Activated CD8-positive, alpha-beta memory T cell treated with anti-CD3 and anti-CD28 coated beads, Interleukin-2, amount 10 ng/mL, durations not matched to agents 7 days and 5 days (primary cell): ENCODE measurements around the gene CA10. TPM values are rescaled to one million over a fixed set of nuclear protein-coding genes. Genes with fewer than 3 reads are reported as not detected.

Experiments
- ATAC-seq: fragments of 150-1000 bp; cut with Tn5 transposase; one replicate; pipeline ENCODE4 v1.10.0; 2021; ENCODE audit warnings: moderate library complexity
- CTCF ChIA-PET: fragments of 350-600 bp; sonication (Branson Sonifier 250); formaldehyde crosslinking; loops from one replicate; lab custom pipeline; 2021; ENCODE audit warnings: antibody characterized with exemption; lab: Charles Lee
- DNase-seq: peaks from one replicate; pipeline ENCODE4 v3.0.0-alpha.2; 2020
- H3K27ac Mint-ChIP-seq: one replicate; pipeline ENCODE4 v1.8.0; 2021; ENCODE audit warnings: mild to moderate bottlenecking, mixed read lengths
- H3K27me3 Mint-ChIP-seq: one replicate; pipeline ENCODE4 v1.8.0; 2021; ENCODE audit warnings: mixed read lengths
- H3K36me3 Mint-ChIP-seq: one replicate; pipeline ENCODE4 v1.8.0; 2021; ENCODE audit warnings: mild to moderate bottlenecking, mixed read lengths
- H3K4me1 Mint-ChIP-seq: one replicate; pipeline ENCODE4 v1.8.0; 2021; ENCODE audit warnings: mixed read lengths
- H3K4me3 Mint-ChIP-seq: one replicate; pipeline ENCODE4 v1.8.0; 2021; ENCODE audit warnings: mild to moderate bottlenecking, moderate library complexity, mixed read lengths
- H3K9me3 Mint-ChIP-seq: one replicate; pipeline ENCODE4 v1.8.0; 2022; ENCODE audit warnings: low read depth, mixed read lengths
- total RNA-seq, 2 experiments: library from RNA; stranded (reverse); gene quantifications; one replicate each; pipeline ENCODE4 v1.2.3, GENCODE V29; 2021

Gene CA10
- total RNA-seq, 2 experiments from 2014 or later: 0.09 to 0.30 TPM

DNA sequence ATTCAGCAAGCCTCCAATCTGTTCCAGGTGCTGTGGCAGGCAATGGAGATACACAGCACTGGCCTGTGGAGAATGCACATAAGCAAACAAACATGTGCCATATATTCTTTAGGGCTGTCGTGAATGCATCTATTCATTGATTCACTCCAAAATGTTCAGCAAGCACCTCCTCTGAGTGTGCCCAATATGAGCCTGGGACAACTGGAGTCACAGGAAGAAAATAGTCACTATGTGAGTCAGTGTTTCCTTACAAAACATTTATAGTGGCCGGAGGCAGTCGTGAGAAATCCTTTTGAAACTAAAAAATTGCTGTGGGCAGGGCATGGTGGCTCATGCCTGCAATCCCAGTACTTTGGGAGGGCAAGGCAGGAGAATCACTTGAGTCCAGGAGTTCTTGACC is 310.1 kb downstream of the CA10 start:
- no peak overlapping the region for H3K4me3 Mint-ChIP-seq
- ATAC-seq (no peak), DNase-seq (no peak)
- no peaks in the 10 kb centered on the region for H3K27me3 Mint-ChIP-seq
- H3K4me1 Mint-ChIP-seq: no peaks in the 10 kb centered on the region
- no peak overlapping the region for H3K27ac Mint-ChIP-seq
- CTCF ChIA-PET: no interaction called here
- H3K36me3 Mint-ChIP-seq: no peaks in the 10 kb centered on the region
- no peaks in the 10 kb centered on the region for H3K9me3 Mint-ChIP-seq

DNA sequence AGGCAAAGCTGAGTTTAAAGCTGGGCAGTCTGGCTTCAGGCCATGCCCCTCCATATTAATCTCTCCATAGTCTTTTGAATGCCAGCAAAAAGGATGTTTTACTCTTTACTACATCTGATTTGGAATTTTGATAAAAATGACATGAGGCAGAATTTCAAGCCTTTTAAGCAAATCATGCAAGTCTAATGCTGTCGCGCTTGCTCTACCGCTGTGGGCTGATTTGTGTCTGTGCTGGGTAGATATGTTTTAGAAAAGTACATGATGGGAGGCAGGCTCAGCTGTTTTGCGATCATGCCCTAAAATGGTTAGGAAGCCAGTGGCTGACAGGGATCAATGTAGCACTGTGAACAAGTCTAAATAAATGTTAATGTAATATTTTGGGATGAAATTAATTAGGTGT is 311.9 kb downstream of the CA10 start:
- ATAC-seq: no peak
- no peaks in the 10 kb centered on the region for H3K9me3 Mint-ChIP-seq
- no peaks in the 10 kb centered on the region for H3K4me1 Mint-ChIP-seq
- H3K36me3 Mint-ChIP-seq: no peaks in the 10 kb centered on the region
- no peaks in the 10 kb centered on the region for H3K27me3 Mint-ChIP-seq
- H3K4me3 Mint-ChIP-seq: no peak overlapping the region
- no peak overlapping the region for H3K27ac Mint-ChIP-seq
- CTCF ChIA-PET: no interaction called here
- DNase-seq: no peak

DNA sequence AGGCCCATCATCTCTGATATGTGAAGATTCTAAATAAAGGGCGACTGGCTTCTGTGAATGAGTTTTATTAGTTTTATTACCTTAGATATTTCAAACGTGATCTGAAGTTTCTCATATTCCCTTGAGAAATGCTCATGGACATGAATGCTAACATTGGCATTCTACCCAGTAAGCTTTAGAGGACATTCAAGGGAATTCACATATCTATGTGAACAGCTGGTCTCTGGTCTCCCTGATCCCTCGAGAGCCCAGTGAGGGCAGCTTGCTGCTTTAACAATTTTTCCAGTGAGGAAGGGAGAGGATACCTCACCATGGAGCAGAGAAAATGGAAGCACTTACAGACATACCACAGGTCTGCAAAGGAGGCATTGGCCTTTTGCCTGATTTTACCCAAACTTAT is 312.7 kb downstream of the CA10 start:
- Mint-ChIP-seq H3K27me3 (no peaks in the 10 kb centered on the region), H3K9me3 (no peaks in the 10 kb centered on the region), H3K4me3 (no peak overlapping the region), H3K36me3 (no peaks in the 10 kb centered on the region), H3K27ac (no peak overlapping the region), H3K4me1 (no peaks in the 10 kb centered on the region)
- CTCF ChIA-PET: no interaction called here
- no peak for DNase-seq
- no peak for ATAC-seq

GRCh38 chr17:51842763-51843162 is 315.8 kb downstream of the CA10 start:
- no peak for ATAC-seq
- Mint-ChIP-seq H3K27me3 (no peaks in the 10 kb centered on the region), H3K9me3 (no peaks in the 10 kb centered on the region), H3K4me1 (no peaks in the 10 kb centered on the region), H3K27ac (no peak overlapping the region), H3K36me3 (no peaks in the 10 kb centered on the region), H3K4me3 (no peak overlapping the region)
- CTCF ChIA-PET: no interaction called here
- DNase-seq: no peak

DNA sequence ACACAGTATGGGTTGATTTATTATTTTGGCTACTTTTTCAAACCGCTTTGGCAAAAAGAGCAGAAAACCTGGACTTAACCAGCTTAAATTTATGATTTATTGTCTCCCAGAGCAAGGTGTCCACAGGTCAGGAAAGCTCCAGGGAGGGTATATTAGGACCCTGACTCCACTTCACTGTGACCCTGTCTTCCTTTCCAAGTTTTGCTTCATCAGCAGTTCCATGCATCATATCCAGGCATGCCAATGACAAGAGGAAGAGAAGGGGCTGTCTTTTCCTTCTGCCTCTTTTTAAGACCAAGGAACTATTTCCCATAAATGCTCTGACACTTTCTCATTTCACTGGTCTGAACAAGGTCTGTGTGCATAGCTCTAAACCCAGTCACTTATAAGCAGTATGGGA is 316.8 kb downstream of the CA10 start:
- H3K4me1 Mint-ChIP-seq: no peaks in the 10 kb centered on the region
- H3K36me3 Mint-ChIP-seq: no peaks in the 10 kb centered on the region
- ATAC-seq (no peak), DNase-seq (no peak)
- no peaks in the 10 kb centered on the region for H3K27me3 Mint-ChIP-seq
- CTCF ChIA-PET: no interaction called here
- H3K9me3 Mint-ChIP-seq: no peaks in the 10 kb centered on the region
- no peak overlapping the region for H3K27ac Mint-ChIP-seq
- no peak overlapping the region for H3K4me3 Mint-ChIP-seq

- CTCF ChIA-PET: no interaction called here
- Mint-ChIP-seq H3K27me3 (no peaks in the 10 kb centered on the region), H3K9me3 (no peaks in the 10 kb centered on the region)
Measured at GRCh38 chr17:51840688-51841087, 317.8 kb downstream of the CA10 start.

DNA sequence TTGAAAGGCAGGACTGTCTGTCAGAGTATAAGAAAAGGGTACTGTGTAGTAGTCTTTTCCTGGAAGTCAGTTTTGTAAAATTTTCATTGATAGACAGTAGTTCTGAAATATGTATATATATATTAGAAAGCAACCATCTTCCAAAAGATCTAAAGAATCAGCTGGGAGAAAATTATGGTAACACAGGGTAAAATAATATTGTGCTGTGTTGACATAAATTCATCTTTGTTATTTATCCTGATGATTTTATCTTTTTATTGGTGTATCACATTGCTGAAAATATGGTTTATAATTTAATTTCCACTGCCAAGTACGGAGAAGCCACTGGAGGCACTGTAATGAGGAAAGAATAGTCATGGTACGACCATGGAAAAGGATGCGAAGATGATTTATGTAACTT is 324.9 kb downstream of the CA10 start:
- DNase-seq: no peak
- Mint-ChIP-seq H3K36me3 (no peaks in the 10 kb centered on the region), H3K4me1 (no peaks in the 10 kb centered on the region), H3K4me3 (no peak overlapping the region), H3K9me3 (no peaks in the 10 kb centered on the region), H3K27me3 (no peaks in the 10 kb centered on the region), H3K27ac (no peak overlapping the region)
- CTCF ChIA-PET: interaction anchor here (1.0 kb wide), 1 partner anchor 69 kb away, joined by 3 read pairs; no protein-coding TSS in a partner anchor
- ATAC-seq: no peak

More at GRCh38 chr17:51840688-51841087, 317.8 kb downstream of the CA10 start:
- DNase-seq: no peak
- H3K36me3 Mint-ChIP-seq: no peaks in the 10 kb centered on the region
- H3K27ac Mint-ChIP-seq: no peak overlapping the region
- no peak for ATAC-seq
- H3K4me1 Mint-ChIP-seq: no peaks in the 10 kb centered on the region
- H3K4me3 Mint-ChIP-seq: no peak overlapping the region

DNA sequence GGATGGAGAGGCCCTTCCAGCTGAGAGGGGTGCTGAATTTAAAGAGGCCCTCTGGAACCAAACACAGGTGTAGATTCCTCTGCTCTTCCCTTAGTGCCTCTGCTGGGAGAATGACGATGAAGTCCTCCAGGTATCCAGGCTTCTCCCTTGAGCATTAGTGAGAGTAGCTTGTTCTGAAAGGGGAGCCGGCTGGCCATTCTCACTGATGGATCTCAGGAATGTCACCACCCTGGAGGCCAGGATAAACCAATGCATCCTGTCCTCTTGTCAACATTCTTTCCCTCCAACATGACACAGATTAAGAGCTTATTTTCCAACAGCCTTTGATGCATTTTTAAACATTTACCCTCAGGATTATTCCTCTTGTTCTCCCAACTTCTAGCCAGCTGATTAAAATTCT is 325.5 kb downstream of the CA10 start:
- Mint-ChIP-seq H3K4me3 (no peak overlapping the region), H3K4me1 (no peaks in the 10 kb centered on the region), H3K36me3 (no peaks in the 10 kb centered on the region), H3K27ac (no peak overlapping the region), H3K27me3 (no peaks in the 10 kb centered on the region), H3K9me3 (no peaks in the 10 kb centered on the region)
- ATAC-seq (no peak), DNase-seq (no peak)
- CTCF ChIA-PET: interaction anchor here (1.0 kb wide), 1 partner anchor 68 kb away, joined by 3 read pairs; no protein-coding TSS in a partner anchor

GRCh38 chr17:51830886-51831285 is 327.6 kb downstream of the CA10 start:
- H3K27me3 Mint-ChIP-seq: no peaks in the 10 kb centered on the region
- no peaks in the 10 kb centered on the region for H3K36me3 Mint-ChIP-seq
- ATAC-seq: no peak
- no peak for DNase-seq
- H3K4me1 Mint-ChIP-seq: no peaks in the 10 kb centered on the region
- CTCF ChIA-PET: no interaction called here
- no peak overlapping the region for H3K4me3 Mint-ChIP-seq
- no peaks in the 10 kb centered on the region for H3K9me3 Mint-ChIP-seq
- H3K27ac Mint-ChIP-seq: no peak overlapping the region

DNA sequence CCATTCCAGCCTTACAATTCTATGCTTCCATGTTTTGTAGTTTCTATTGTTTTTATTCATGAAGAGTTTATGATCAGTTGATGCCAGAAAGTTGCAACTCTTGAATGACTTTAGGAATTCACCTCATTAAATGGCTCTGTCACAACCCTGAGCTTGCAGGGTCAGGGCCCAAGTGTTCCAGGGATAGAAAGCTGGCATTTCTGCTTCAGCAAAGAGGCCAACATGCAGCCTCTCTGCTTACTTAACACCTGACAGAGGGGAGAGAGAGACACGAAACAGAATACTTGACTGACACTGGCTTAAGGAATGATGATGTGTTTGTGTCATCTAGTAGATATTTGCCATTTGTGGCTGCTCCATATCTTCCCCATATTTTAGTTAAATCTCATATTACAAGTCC is 328.1 kb downstream of the CA10 start:
- CTCF ChIA-PET: no interaction called here
- ATAC-seq: no peak
- H3K27me3 Mint-ChIP-seq: no peaks in the 10 kb centered on the region
- H3K9me3 Mint-ChIP-seq: no peaks in the 10 kb centered on the region
- DNase-seq: no peak
- no peak overlapping the region for H3K4me3 Mint-ChIP-seq
- H3K27ac Mint-ChIP-seq: no peak overlapping the region
- H3K36me3 Mint-ChIP-seq: no peaks in the 10 kb centered on the region
- H3K4me1 Mint-ChIP-seq: no peaks in the 10 kb centered on the region

DNA sequence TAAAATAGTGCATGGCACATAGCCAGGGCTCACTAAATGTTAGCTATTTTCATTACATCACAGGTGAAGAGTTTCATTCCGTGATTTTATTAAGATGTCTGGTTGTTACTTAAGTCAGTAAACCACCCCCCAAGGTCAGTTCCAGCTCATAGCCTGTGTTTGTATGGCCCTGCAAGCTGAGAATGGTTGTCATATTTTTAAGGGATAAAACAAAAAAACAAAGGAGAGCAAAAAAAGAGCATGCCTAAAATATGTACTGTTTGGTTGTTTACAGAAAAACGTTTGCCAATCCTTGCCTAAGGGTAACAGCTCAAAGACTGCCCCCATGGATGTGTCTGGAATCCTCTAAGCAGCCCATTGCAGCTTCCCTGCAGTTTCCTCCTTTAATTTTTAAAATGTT is 329.6 kb downstream of the CA10 start:
- Mint-ChIP-seq H3K4me1 (no peaks in the 10 kb centered on the region), H3K9me3 (no peaks in the 10 kb centered on the region), H3K4me3 (no peak overlapping the region), H3K27me3 (no peaks in the 10 kb centered on the region), H3K36me3 (no peaks in the 10 kb centered on the region), H3K27ac (no peak overlapping the region)
- no peak for ATAC-seq
- DNase-seq: no peak
- CTCF ChIA-PET: no interaction called here

- no peak overlapping the region for H3K4me3 Mint-ChIP-seq
- no peaks in the 10 kb centered on the region for H3K36me3 Mint-ChIP-seq
- H3K9me3 Mint-ChIP-seq: no peaks in the 10 kb centered on the region
- DNase-seq (no peak), ATAC-seq (no peak)
- CTCF ChIA-PET: no interaction called here
- no peak overlapping the region for H3K27ac Mint-ChIP-seq
- no peaks in the 10 kb centered on the region for H3K4me1 Mint-ChIP-seq
- no peaks in the 10 kb centered on the region for H3K27me3 Mint-ChIP-seq
Measured at GRCh38 chr17:51827140-51827539, 331.4 kb downstream of the CA10 start.

- H3K27ac Mint-ChIP-seq: no peak overlapping the region
- no peaks in the 10 kb centered on the region for H3K4me1 Mint-ChIP-seq
Measured at GRCh38 chr17:51820766-51821165, 337.7 kb downstream of the CA10 start.

DNA sequence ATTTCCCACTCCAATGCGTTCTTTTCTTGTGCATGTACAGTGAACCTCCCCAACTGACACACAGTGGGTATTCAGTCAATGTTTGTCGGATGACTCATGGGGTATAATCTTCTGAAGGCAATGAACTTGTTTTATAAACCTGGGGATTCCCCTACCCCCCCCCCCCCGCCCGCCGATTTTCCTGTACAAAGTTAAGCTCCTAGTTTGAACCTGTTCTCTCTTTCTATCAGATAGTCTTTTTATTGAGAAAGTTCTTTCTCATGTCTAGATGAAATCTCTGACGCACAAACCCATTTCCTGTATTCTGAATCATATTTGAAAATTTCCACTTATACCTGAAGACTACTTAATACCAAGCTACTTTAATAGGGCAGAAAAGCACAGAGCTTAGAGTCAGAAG is 338.3 kb downstream of the CA10 start:
- no peaks in the 10 kb centered on the region for H3K36me3 Mint-ChIP-seq
- no peak overlapping the region for H3K4me3 Mint-ChIP-seq
- no peaks in the 10 kb centered on the region for H3K27me3 Mint-ChIP-seq
- no peaks in the 10 kb centered on the region for H3K4me1 Mint-ChIP-seq
- no peak overlapping the region for H3K27ac Mint-ChIP-seq
- no peaks in the 10 kb centered on the region for H3K9me3 Mint-ChIP-seq
- ATAC-seq: no peak
- CTCF ChIA-PET: no interaction called here
- no peak for DNase-seq

More at GRCh38 chr17:51820766-51821165, 337.7 kb downstream of the CA10 start:
- Mint-ChIP-seq H3K4me3 (no peak overlapping the region), H3K36me3 (no peaks in the 10 kb centered on the region), H3K27me3 (no peaks in the 10 kb centered on the region), H3K9me3 (no peaks in the 10 kb centered on the region)
- ATAC-seq: no peak
- CTCF ChIA-PET: no interaction called here
- no peak for DNase-seq
